ENCODE data around the gene POLR3H.

DNA sequence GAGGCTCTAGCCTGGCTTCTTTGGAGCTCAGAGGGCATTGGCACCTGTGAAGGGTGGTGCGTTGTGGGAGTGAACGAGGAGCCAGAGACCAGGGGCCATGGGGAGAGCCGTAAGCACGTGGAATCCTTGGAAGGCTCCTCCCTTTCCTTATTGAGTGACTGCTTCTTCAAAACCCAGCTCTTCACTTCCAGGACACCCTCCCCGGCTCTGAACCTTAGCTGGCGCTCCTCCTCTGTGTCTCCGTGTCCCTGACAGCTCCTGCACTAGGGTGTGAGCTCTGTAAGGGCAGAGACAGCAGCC, 26.3 kb downstream of the POLR3H start:
- TF ChIP-seq, protein P1, sequence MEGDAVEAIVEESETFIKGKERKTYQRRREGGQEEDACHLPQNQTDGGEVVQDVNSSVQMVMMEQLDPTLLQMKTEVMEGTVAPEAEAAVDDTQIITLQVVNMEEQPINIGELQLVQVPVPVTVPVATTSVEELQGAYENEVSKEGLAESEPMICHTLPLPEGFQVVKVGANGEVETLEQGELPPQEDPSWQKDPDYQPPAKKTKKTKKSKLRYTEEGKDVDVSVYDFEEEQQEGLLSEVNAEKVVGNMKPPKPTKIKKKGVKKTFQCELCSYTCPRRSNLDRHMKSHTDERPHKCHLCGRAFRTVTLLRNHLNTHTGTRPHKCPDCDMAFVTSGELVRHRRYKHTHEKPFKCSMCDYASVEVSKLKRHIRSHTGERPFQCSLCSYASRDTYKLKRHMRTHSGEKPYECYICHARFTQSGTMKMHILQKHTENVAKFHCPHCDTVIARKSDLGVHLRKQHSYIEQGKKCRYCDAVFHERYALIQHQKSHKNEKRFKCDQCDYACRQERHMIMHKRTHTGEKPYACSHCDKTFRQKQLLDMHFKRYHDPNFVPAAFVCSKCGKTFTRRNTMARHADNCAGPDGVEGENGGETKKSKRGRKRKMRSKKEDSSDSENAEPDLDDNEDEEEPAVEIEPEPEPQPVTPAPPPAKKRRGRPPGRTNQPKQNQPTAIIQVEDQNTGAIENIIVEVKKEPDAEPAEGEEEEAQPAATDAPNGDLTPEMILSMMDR (IDR thresholded peaks at IDR 0.05; ENCODE audit: insufficient read depth, low read depth, low read length) = no peak
- TF ChIP-seq EZH2 (IDR thresholded peaks at IDR 0.05; ENCODE audit: insufficient read depth, low read length) = no peak

All from astrocyte (in vitro differentiated cells and primary cell).